Prostate gland (tissue), 2 donors: ENCODE results near the gene ZNF391. TPM values are rescaled to one million over a fixed set of nuclear protein-coding genes. Genes with fewer than 3 reads are reported as not detected.
"Not testable (repeated sequence)": the region's sequence is repeated elsewhere in the genome, so short reads cannot be mapped to it uniquely, and the experiment has no call there.

Source experiments
- DNase-seq: peaks from one replicate; pipeline ENCODE4 v3.0.0-alpha.2; 2019; ENCODE audit warnings: low spot score
- H3K27ac ChIP-seq, 2 donors: fragments of 200-600 bp; sonication (generic); 2 replicates each; pipeline ENCODE4 v1.5.1; 2017 to 2019
- H3K27me3 ChIP-seq: fragments of 200-600 bp; sonication (generic); replicated peaks from 2 replicates; pipeline ENCODE4 v1.5.1; 2019; ENCODE audit not compliant: insufficient read depth
- H3K36me3 ChIP-seq, 2 donors: fragments of 200-600 bp; sonication (generic); 1 replicate in 1 of 2; 2 replicates in 1 of 2; pipeline versions ENCODE4 v1.5.1 to v1.8.1; 2017 to 2019
- H3K4me1 ChIP-seq: fragments of 200-600 bp; sonication (generic); replicated peaks from 2 replicates; pipeline ENCODE4 v1.5.1; 2019
- H3K4me3 ChIP-seq, 2 donors: fragments of 200-600 bp; sonication (generic); 2 replicates each; pipeline ENCODE4 v1.5.1; 2017 to 2019
- H3K9me3 ChIP-seq: fragments of 200-600 bp; sonication (generic); 2 replicates; pipeline ENCODE4 v1.5.1; 2017
- CTCF ChIP-seq, 4 experiments: fragments of 200-600 bp in 2 of 4; fragments of 450-650 bp in 2 of 4; sonication (generic) in 2 of 4; IDR thresholded peaks; 1 replicate in 3 of 4; 2 replicates in 1 of 4; pipeline ENCODE4 v1.5.1; 2016 to 2019; ENCODE audit warnings: antibody characterized with exemption in 4 of 4, mild to moderate bottlenecking in 2 of 4, moderate library complexity in 2 of 4
- POLR2A ChIP-seq: fragments of 450-650 bp; IDR thresholded peaks from one replicate; pipeline ENCODE4 v1.6.1; 2016; ENCODE audit warnings: antibody characterized with exemption, mild to moderate bottlenecking
- POLR2AphosphoS5 ChIP-seq: sonication (generic); formaldehyde crosslinking; IDR thresholded peaks from one replicate; pipeline ENCODE4 v1.6.1; 2017; ENCODE audit warnings: antibody characterized with exemption
- WGBS: methylation state at CpG from one replicate; pipeline ENCODE4 v1.1.5; 2018; 5-methylcytosine and 5-hydroxymethylcytosine counted together
- intact Hi-C: fragments of 100-400 bp; cut with DNase I; formaldehyde crosslinking; loops from one replicate; pipeline ENCODE4 v1.14.2; 2022
- total RNA-seq, 2 donors: library from RNA; depleted of rRNA; stranded (reverse); fragments of >200 nt; gene quantifications; one replicate each; pipeline ENCODE4 v1.1.0, GENCODE V29; 2016

The ZNF391 gene
- total RNA-seq, 2 donors from 2014 or later: 5.6 to 6.7 TPM

GRCh38 chr6:27422651-27423332 lies 34.2 kb downstream of the ZNF391 start:
- DNase-seq: no peak
- 62% methylated on average over 32 of the region's 32 CpGs for WGBS
- Histone ChIP-seq H3K9me3 (no peaks in the 10 kb centered on the region), H3K4me3 (no peak overlapping the region), H3K36me3 (no peaks in the 10 kb centered on the region), H3K4me1 (no peaks in the 10 kb centered on the region), H3K27me3 (no peaks in the 10 kb centered on the region), H3K27ac (no peak overlapping the region)
- intact Hi-C loops: no loop called here
- TF ChIP-seq POLR2AphosphoS5 (no peak), CTCF (IDR thresholded peaks at IDR 0.05) (no peak)

GRCh38 chr6:27424851-27425250 lies 36.3 kb downstream of the ZNF391 start:
- H3K36me3 ChIP-seq, H3K4me3 ChIP-seq, H3K9me3 ChIP-seq, H3K27me3 ChIP-seq, H3K4me1 ChIP-seq, DNase-seq, intact Hi-C loops, H3K27ac ChIP-seq: not testable (repeated sequence)
- 89% methylated on average over 35 of the region's 36 CpGs for WGBS

GRCh38 chr6:27426045-27426620 lies 37.6 kb downstream of the ZNF391 start:
- WGBS: 74% methylated on average over 4 of the region's 4 CpGs
- intact Hi-C loops: no loop called here
- Histone ChIP-seq H3K36me3 (no peaks in the 10 kb centered on the region), H3K27ac (no peak overlapping the region), H3K4me1 (no peaks in the 10 kb centered on the region), H3K4me3 (no peak overlapping the region), H3K9me3 (no peaks in the 10 kb centered on the region), H3K27me3 (no peaks in the 10 kb centered on the region)
- DNase-seq: no peak
- TF ChIP-seq POLR2AphosphoS5: no peak
- TF ChIP-seq CTCF (IDR thresholded peaks at IDR 0.05): no peak
- TF ChIP-seq POLR2A: no peak

GRCh38 chr6:27428502-27428901 lies 39.9 kb downstream of the ZNF391 start:
- no peak overlapping the region for H3K4me3 ChIP-seq
- no peaks in the 10 kb centered on the region for H3K4me1 ChIP-seq
- H3K27ac ChIP-seq: no peak overlapping the region
- no peaks in the 10 kb centered on the region for H3K9me3 ChIP-seq
- intact Hi-C loops: no loop called here
- H3K36me3 ChIP-seq: no peaks in the 10 kb centered on the region
- TF ChIP-seq POLR2AphosphoS5 (no peak), CTCF (IDR thresholded peaks at IDR 0.05) (no peak), POLR2A (no peak)
- no peaks in the 10 kb centered on the region for H3K27me3 ChIP-seq
- DNase-seq: no peak
- WGBS: 85% methylated on average over 4 of the region's 4 CpGs

GRCh38 chr6:27428966-27429365 lies 40.4 kb downstream of the ZNF391 start:
- intact Hi-C loops: no loop called here
- Histone ChIP-seq H3K27ac (no peak overlapping the region), H3K4me3 (no peak overlapping the region), H3K9me3 (no peaks in the 10 kb centered on the region), H3K4me1 (no peaks in the 10 kb centered on the region), H3K27me3 (no peaks in the 10 kb centered on the region), H3K36me3 (no peaks in the 10 kb centered on the region)
- WGBS: 76% methylated on average over 2 of the region's 2 CpGs
- TF ChIP-seq POLR2A (no peak), POLR2AphosphoS5 (no peak), CTCF (IDR thresholded peaks at IDR 0.05) (no peak)
- no peak for DNase-seq
